DOHH2 (cell line): ENCODE measurements around the gene KRTCAP2.

Experiments used
- H3F3A ChIP-seq: fragments of 200-600 bp; sonication (generic), shearing (Covaris generic); 2 replicates; pipeline ENCODE4 v1.6.0; 2016; ENCODE audit warnings: antibody characterized with exemption, mild to moderate bottlenecking; ENCODE audit not compliant: control insufficient read depth, insufficient read depth
- H3K27ac ChIP-seq: fragments of 200-600 bp; sonication (generic); 2 replicates; pipeline ENCODE4 v1.5.1; 2014; ENCODE audit warnings: low read depth, mild to moderate bottlenecking, low read length, moderate library complexity
- H3K27me3 ChIP-seq: fragments of 200-600 bp; sonication (generic); 2 replicates; pipeline ENCODE4 v1.6.1; 2014; ENCODE audit warnings: mild to moderate bottlenecking, low read length, mixed read lengths; ENCODE audit not compliant: control insufficient read depth
- H3K36me3 ChIP-seq: fragments of 200-600 bp; sonication (generic); 2 replicates; pipeline ENCODE4 v1.6.1; 2014; ENCODE audit warnings: mild to moderate bottlenecking, low read length, moderate library complexity, mixed read lengths; ENCODE audit not compliant: control insufficient read depth
- H3K4me1 ChIP-seq: fragments of 200-600 bp; sonication (generic); 2 replicates; pipeline ENCODE4 v1.6.1; 2014; ENCODE audit warnings: mild to moderate bottlenecking, low read length, mixed read lengths; ENCODE audit not compliant: control insufficient read depth
- H3K4me2 ChIP-seq: fragments of 200-600 bp; sonication (generic); 2 replicates; pipeline ENCODE4 v1.6.0; 2014; ENCODE audit warnings: mild to moderate bottlenecking, low read length, moderate library complexity
- H3K4me3 ChIP-seq: fragments of 200-600 bp; sonication (generic); 2 replicates; pipeline ENCODE4 v1.5.1; 2014; ENCODE audit warnings: mild to moderate bottlenecking, low read length, mixed read lengths
- H3K79me2 ChIP-seq: fragments of 200-600 bp; sonication (generic); 2 replicates; pipeline ENCODE4 v1.6.1; 2014; ENCODE audit warnings: mild to moderate bottlenecking, low read length, mixed read lengths; ENCODE audit not compliant: control insufficient read depth
- H3K9me2 ChIP-seq: fragments of 200-600 bp; sonication (generic); replicated peaks from 2 replicates; pipeline ENCODE4 v1.6.1; 2014; ENCODE audit warnings: mild to moderate bottlenecking, low read length, mixed read lengths; ENCODE audit not compliant: control insufficient read depth
- H3K9me3 ChIP-seq: fragments of 200-600 bp; sonication (generic); 2 replicates; pipeline ENCODE4 v1.6.1; 2014; ENCODE audit warnings: antibody characterized with exemption, low read length, mixed read lengths; ENCODE audit not compliant: control insufficient read depth, insufficient read depth
- H4K20me1 ChIP-seq: fragments of 200-600 bp; sonication (generic); 2 replicates; pipeline ENCODE4 v1.6.0; 2014; ENCODE audit warnings: low read depth, mild to moderate bottlenecking, antibody characterized with exemption, low read length, moderate library complexity; ENCODE audit not compliant: control insufficient read depth, insufficient read depth
- EZH2phosphoT487 ChIP-seq: fragments of 200-600 bp; sonication (generic); IDR thresholded peaks from 2 replicates; pipeline ENCODE4 v1.6.1; 2017; ENCODE audit warnings: borderline replicate concordance, mild to moderate bottlenecking, antibody characterized with exemption, low read length, moderate library complexity, mixed read lengths
- TF ChIP-seq, protein P1 (sequence below): fragments of 200-600 bp; sonication (generic); IDR thresholded peaks from one replicate; pipeline ENCODE4 v1.5.1; 2014; ENCODE audit warnings: antibody characterized with exemption, mild to moderate bottlenecking, low read depth, low read length; ENCODE audit not compliant: poor library complexity, severe bottlenecking

KRTCAP2 gene

DNA sequence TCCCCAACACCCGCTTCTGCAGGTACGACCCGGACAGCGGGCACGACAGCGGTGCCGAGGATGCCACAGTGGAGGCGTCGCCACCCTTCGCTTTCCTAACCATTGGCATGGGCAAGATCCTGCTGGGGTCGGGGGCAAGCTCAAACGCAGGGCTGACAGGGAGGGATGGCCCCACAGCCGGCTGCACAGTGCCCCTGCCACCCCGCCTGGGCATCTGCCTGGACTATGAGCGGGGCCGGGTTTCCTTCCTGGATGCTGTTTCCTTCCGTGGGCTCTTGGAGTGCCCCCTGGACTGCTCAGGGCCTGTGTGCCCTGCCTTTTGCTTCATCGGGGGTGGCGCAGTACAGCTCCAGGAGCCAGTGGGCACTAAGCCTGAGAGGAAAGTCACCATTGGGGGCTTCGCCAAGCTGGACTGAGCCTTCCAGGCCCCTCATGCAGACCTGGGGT, 10.7 kb upstream of the KRTCAP2 start:
- Histone ChIP-seq H3K27ac (no peak overlapping the region), H3K4me3 (no peak overlapping the region), H3K4me1 (peaks cover 32% of the 10 kb centered on the region), H3K9me3 (no peaks in the 10 kb centered on the region), H3F3A (no peaks in the 10 kb centered on the region), H3K4me2 (no peak overlapping the region), H3K36me3 (peaks cover 6% of the 10 kb centered on the region; the same call in 1 of the 2 replicates), H3K79me2 (no peaks in the 10 kb centered on the region), H4K20me1 (no peaks in the 10 kb centered on the region), H3K9me2 (no peaks in the 10 kb centered on the region), H3K27me3 (no peaks in the 10 kb centered on the region)
- TF ChIP-seq, protein P1, sequence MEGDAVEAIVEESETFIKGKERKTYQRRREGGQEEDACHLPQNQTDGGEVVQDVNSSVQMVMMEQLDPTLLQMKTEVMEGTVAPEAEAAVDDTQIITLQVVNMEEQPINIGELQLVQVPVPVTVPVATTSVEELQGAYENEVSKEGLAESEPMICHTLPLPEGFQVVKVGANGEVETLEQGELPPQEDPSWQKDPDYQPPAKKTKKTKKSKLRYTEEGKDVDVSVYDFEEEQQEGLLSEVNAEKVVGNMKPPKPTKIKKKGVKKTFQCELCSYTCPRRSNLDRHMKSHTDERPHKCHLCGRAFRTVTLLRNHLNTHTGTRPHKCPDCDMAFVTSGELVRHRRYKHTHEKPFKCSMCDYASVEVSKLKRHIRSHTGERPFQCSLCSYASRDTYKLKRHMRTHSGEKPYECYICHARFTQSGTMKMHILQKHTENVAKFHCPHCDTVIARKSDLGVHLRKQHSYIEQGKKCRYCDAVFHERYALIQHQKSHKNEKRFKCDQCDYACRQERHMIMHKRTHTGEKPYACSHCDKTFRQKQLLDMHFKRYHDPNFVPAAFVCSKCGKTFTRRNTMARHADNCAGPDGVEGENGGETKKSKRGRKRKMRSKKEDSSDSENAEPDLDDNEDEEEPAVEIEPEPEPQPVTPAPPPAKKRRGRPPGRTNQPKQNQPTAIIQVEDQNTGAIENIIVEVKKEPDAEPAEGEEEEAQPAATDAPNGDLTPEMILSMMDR = no peak
- no peak for TF ChIP-seq EZH2phosphoT487

DNA sequence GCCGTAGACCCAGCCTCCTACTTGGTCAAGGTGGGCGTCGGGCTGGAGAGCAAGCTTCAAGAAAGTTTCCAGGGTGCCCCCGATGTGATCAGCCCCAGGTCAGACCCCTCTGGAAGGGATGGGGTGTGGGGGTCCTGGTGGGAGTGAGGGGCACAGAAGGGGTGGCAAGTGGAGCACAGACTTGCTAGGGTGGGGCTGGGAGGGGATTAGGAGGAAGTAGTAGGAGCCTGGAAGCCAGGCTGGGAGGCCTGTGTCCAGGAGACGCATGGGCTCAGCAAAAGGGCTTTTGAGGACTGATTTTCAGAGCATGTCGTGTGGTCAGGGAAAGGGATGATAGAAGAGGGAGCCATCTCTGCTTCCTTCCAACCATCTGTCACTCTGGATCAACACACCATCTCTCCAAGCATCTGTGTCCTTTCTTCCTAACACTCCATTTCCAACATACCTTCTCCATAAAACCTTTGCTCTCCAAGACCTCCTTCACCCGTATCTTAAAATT, 9.0 kb upstream of the KRTCAP2 start:
- no peaks in the 10 kb centered on the region for H3F3A ChIP-seq
- no peak overlapping the region for H3K4me3 ChIP-seq
- no peak for TF ChIP-seq EZH2phosphoT487
- TF ChIP-seq, protein P1 = no peak
- no peaks in the 10 kb centered on the region for H3K9me3 ChIP-seq
- H3K9me2 ChIP-seq = no peaks in the 10 kb centered on the region
- H4K20me1 ChIP-seq = no peaks in the 10 kb centered on the region
- no peak overlapping the region for H3K27ac ChIP-seq
- no peak overlapping the region for H3K4me2 ChIP-seq
- H3K79me2 ChIP-seq = no peaks in the 10 kb centered on the region
- no peaks in the 10 kb centered on the region for H3K27me3 ChIP-seq
- peaks cover 32% of the 10 kb centered on the region for H3K4me1 ChIP-seq
- H3K36me3 ChIP-seq = peaks cover 18% of the 10 kb centered on the region

DNA sequence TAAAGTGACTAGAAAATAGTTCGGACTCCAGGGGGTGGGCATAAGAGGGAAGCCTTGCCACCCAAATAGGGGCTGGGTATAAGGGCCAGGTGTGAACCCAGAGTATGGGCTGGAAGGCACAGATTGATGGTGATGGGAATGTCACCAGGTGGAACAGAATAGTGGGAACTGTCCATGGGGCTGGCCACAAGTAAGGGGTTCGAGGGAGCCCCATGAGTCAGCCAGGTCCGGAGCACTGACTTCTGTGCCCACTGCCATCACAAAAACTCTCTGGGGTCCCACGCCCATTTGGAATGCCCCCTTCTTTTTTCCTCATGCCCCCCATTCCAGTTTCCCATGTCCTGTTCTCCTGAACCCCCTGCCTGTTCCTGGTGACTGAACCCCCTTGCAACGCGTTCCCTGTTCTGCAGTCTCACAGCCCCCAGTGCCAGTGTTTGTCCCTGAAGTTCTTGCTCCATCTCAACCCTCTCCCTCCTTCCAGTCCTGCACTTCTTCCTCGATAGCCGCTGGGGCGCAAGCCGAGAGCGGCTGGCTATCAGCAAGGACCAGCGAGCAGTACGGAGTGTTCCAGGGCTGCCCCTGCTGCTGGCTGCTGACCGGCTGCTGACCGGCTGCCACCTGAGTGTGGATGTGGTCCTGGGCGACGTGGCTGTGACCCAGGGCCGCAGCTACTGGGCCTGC, 8.4 kb upstream of the KRTCAP2 start:
- H3K36me3 ChIP-seq = peaks cover 22% of the 10 kb centered on the region
- H4K20me1 ChIP-seq = no peaks in the 10 kb centered on the region
- peaks cover 36% of the 10 kb centered on the region for H3K4me1 ChIP-seq
- no peaks in the 10 kb centered on the region for H3K9me3 ChIP-seq
- H3K27ac ChIP-seq = no peak overlapping the region
- no peak overlapping the region for H3K4me3 ChIP-seq
- no peaks in the 10 kb centered on the region for H3K27me3 ChIP-seq
- no peaks in the 10 kb centered on the region for H3K9me2 ChIP-seq
- H3F3A ChIP-seq = no peaks in the 10 kb centered on the region
- TF ChIP-seq, protein P1 = no peak
- H3K79me2 ChIP-seq = no peaks in the 10 kb centered on the region
- H3K4me2 ChIP-seq = no peak overlapping the region
